Ishikawa (cell line): Measurements from ENCODE around the gene LSM10.

Experiments used
- CEBPB ChIP-seq: IDR thresholded peaks from 2 replicates; pipeline ENCODE4 v1.6.1; 2012
- CREB1 ChIP-seq: IDR thresholded peaks from 2 replicates; pipeline ENCODE4 v1.6.1; 2012; ENCODE audit warnings: low read depth
- EGR1 ChIP-seq: IDR thresholded peaks from 2 replicates; pipeline ENCODE4 v1.6.1; 2012
- EP300 ChIP-seq: IDR thresholded peaks from 2 replicates; pipeline ENCODE4 v1.6.1; 2012; ENCODE audit warnings: borderline replicate concordance
- FOXM1 ChIP-seq: IDR thresholded peaks from 2 replicates; pipeline ENCODE4 v1.6.1; 2012; ENCODE audit warnings: low read depth, borderline replicate concordance
- MAX ChIP-seq: IDR thresholded peaks from 2 replicates; pipeline ENCODE4 v1.6.1; 2012
- NFIC ChIP-seq: IDR thresholded peaks from 2 replicates; pipeline ENCODE4 v1.6.1; 2012
- RAD21 ChIP-seq: IDR thresholded peaks from 2 replicates; pipeline ENCODE4 v1.6.1; 2012; ENCODE audit warnings: low read depth
- REST ChIP-seq: IDR thresholded peaks from 2 replicates; pipeline ENCODE4 v1.6.1; 2012; ENCODE audit warnings: low read depth, mild to moderate bottlenecking
- TAF1 ChIP-seq: IDR thresholded peaks from 2 replicates; pipeline ENCODE4 v1.6.1; 2012; ENCODE audit warnings: low read depth, mild to moderate bottlenecking
- TEAD4 ChIP-seq: IDR thresholded peaks from 2 replicates; pipeline ENCODE4 v1.6.1; 2012
- USF1 ChIP-seq: IDR thresholded peaks from 2 replicates; pipeline ENCODE4 v1.6.1; 2012
- YY1 ChIP-seq: IDR thresholded peaks from 2 replicates; pipeline ENCODE4 v1.6.1; 2012; ENCODE audit warnings: low read depth
- ZBTB7A ChIP-seq: IDR thresholded peaks from 2 replicates; pipeline ENCODE4 v1.6.1; 2012; ENCODE audit warnings: low read depth

- TF ChIP-seq EP300 (no peak), REST (no peak), MAX (no peak), CEBPB (no peak), YY1 (no peak), TAF1 (no peak), USF1 (no peak), RAD21 (no peak), NFIC (no peak), TEAD4 (no peak), CREB1 (no peak), EGR1 (no peak), ZBTB7A (no peak), FOXM1 (no peak)
Observed at GRCh38 chr1:36447450-36447849, 49.7 kb upstream of the LSM10 start.
